ENCODE data around the gene GALNTL6. TPM values are rescaled to one million over a fixed set of nuclear protein-coding genes. Genes with fewer than 3 reads are reported as not detected.

The GALNTL6 gene
- total RNA-seq, 4 donors from 2014 or later, result 0.82 to 0.95 TPM; not detected in 2

DNA sequence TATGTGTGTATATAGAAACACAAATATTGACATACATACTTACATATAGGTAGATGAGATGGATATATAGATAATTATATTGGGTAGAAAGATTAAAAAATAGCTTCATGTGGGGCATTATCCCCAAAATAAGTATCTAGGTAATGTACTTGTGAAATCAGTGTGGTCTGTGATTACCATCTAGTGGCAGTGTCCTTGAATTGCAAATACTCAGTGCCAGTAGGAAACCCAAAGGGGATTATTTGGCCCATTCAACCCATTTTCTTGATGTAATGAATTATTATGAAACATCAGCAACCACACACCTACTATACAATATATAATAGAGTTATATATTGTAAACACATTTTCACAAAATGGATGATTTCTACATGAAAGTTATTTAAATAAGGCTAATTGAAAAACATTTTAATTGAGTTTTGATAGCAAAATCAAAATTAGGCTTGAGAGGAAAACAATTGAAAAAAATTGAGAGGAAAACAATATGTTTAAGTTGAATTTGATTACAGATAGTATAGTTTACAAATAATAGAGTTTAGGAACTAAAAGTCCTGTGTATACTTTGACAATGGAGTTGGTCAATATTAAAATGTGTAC, 389.4 kb downstream of the GALNTL6 start:
- no peaks in the 10 kb centered on the region for H3K27me3 ChIP-seq
- no peak overlapping the region for H3K4me3 ChIP-seq
- TF ChIP-seq POLR2A (IDR thresholded peaks at IDR 0.05), result no peak
- TF ChIP-seq, protein P1, sequence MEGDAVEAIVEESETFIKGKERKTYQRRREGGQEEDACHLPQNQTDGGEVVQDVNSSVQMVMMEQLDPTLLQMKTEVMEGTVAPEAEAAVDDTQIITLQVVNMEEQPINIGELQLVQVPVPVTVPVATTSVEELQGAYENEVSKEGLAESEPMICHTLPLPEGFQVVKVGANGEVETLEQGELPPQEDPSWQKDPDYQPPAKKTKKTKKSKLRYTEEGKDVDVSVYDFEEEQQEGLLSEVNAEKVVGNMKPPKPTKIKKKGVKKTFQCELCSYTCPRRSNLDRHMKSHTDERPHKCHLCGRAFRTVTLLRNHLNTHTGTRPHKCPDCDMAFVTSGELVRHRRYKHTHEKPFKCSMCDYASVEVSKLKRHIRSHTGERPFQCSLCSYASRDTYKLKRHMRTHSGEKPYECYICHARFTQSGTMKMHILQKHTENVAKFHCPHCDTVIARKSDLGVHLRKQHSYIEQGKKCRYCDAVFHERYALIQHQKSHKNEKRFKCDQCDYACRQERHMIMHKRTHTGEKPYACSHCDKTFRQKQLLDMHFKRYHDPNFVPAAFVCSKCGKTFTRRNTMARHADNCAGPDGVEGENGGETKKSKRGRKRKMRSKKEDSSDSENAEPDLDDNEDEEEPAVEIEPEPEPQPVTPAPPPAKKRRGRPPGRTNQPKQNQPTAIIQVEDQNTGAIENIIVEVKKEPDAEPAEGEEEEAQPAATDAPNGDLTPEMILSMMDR (IDR thresholded peaks at IDR 0.05), result peak in 4 of 5 experiments; percentile 18 to 41 (median 23)
- H3K27ac ChIP-seq, result no peak overlapping the region
- DNase-seq, result no peak
- H3K36me3 ChIP-seq, result no peaks in the 10 kb centered on the region
- H3K9me3 ChIP-seq, result no peaks in the 10 kb centered on the region
- no peaks in the 10 kb centered on the region for H3K4me1 ChIP-seq
- intact Hi-C loops (cut with DNase I; ENCODE audit: low total_unique reads) (no loop called here), in situ Hi-C loops (cut with MboI; ENCODE audit: low pct_ligation_motif_present in 1 of 4, low pct_unique_long_range_greater_than_20kb in 1 of 4, low sequenced_read_pairs in 3 of 4) (no loop called here)

DNA sequence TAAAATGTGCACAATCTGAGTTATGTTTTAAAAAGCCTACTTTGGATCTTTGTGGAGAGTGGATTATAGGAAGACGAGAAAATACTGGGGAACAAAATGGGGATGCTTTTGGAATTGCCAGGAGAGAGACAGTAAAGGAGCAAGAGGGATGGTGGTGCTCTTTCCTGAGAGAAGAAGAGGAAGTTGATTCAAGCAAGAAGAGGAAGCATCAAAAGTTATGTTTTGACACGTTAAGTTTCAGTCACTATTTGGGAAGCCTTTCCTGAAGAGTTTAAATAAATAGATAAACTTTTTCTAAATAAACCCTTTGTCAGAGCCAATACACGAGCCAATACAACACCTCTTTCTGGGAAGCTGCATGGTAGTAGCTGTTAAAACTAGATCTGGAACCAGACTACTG, 394.1 kb downstream of the GALNTL6 start:
- H3K9me3 ChIP-seq, result no peaks in the 10 kb centered on the region
- H3K36me3 ChIP-seq, result no peaks in the 10 kb centered on the region
- WGBS, 2 donors (ENCODE audit: low coverage in 1 of 2), result 38 to 40% methylated on average over 3 of the region's 3 CpGs
- intact Hi-C loops (cut with DNase I; ENCODE audit: low total_unique reads), result no loop called here
- in situ Hi-C loops (cut with MboI; ENCODE audit: low pct_ligation_motif_present in 1 of 4, low pct_unique_long_range_greater_than_20kb in 1 of 4, low sequenced_read_pairs in 3 of 4), result no loop called here
- DNase-seq, result no peak
- no peaks in the 10 kb centered on the region for H3K4me1 ChIP-seq
- H3K27me3 ChIP-seq, result no peaks in the 10 kb centered on the region
- H3K4me3 ChIP-seq, result no peak overlapping the region
- no peak for TF ChIP-seq POLR2A (IDR thresholded peaks at IDR 0.05)
- TF ChIP-seq, protein P1 (IDR thresholded peaks at IDR 0.05), result no peak
- TF ChIP-seq EP300 (IDR thresholded peaks at IDR 0.05; ENCODE audit: low read depth), result no peak
- no peak for TF ChIP-seq POLR2AphosphoS5 (IDR thresholded peaks at IDR 0.05)
- H3K27ac ChIP-seq, result no peak overlapping the region

DNA sequence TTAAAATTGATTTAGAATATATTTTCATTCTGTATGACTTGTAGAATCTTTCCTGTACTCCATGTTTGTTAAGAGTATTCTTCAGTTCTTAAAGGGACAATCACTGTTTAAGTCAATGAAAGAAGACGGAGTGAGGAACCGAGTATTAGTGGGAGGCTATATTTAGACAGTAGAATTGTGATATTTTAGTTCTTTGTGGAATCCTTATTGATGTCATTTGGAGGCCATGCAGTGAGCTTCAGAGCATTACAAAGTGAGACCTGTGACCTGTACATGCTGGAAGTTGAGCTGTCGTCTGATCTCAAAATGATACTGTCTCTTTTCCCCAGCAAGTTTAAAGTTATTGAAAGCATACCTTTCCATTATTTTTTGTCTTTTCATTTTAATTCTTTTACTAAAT, 394.7 kb downstream of the GALNTL6 start:
- in situ Hi-C loops (cut with MboI; ENCODE audit: low pct_ligation_motif_present in 1 of 4, low pct_unique_long_range_greater_than_20kb in 1 of 4, low sequenced_read_pairs in 3 of 4) (no loop called here), intact Hi-C loops (cut with DNase I; ENCODE audit: low total_unique reads) (no loop called here)
- no peak for DNase-seq
- no peaks in the 10 kb centered on the region for H3K4me1 ChIP-seq
- no peaks in the 10 kb centered on the region for H3K27me3 ChIP-seq
- TF ChIP-seq POLR2AphosphoS5 (IDR thresholded peaks at IDR 0.05) (no peak), EP300 (IDR thresholded peaks at IDR 0.05; ENCODE audit: low read depth) (no peak)
- TF ChIP-seq, protein P1 (IDR thresholded peaks at IDR 0.05), result no peak
- H3K36me3 ChIP-seq, result no peaks in the 10 kb centered on the region
- no peaks in the 10 kb centered on the region for H3K9me3 ChIP-seq
- WGBS, 2 donors (ENCODE audit: low coverage in 1 of 2), result 48 to 54% methylated on average over 3 of the region's 3 CpGs
- no peak overlapping the region for H3K27ac ChIP-seq
- no peak overlapping the region for H3K4me3 ChIP-seq

DNA sequence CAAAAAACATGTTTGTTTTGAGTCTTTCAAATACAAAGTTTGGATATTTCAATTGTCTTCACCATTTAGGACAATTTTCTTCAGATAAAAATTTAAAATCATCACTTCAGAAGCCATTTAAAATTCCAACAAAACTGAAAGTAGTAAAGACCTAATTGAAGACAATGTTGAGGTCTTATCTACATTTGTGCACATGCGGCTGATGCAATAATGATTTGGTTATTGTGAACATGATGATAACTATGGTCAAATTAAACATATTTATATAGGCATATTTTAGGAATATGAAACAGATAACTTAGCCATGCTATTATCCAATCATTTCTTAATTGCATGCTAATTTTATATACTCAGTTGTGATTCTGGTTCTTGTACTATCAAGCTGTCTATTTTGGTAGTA, 407.5 kb downstream of the GALNTL6 start:
- Histone ChIP-seq H3K4me1 (no peaks in the 10 kb centered on the region), H3K9me3 (no peaks in the 10 kb centered on the region), H3K36me3 (no peaks in the 10 kb centered on the region), H3K27ac (no peak overlapping the region), H3K27me3 (no peaks in the 10 kb centered on the region), H3K4me3 (no peak overlapping the region)
- in situ Hi-C loops (cut with MboI; ENCODE audit: low pct_ligation_motif_present in 1 of 4, low pct_unique_long_range_greater_than_20kb in 1 of 4, low sequenced_read_pairs in 3 of 4) (no loop called here), intact Hi-C loops (cut with DNase I; ENCODE audit: low total_unique reads) (no loop called here)
- DNase-seq, result no peak
- WGBS, 2 donors (ENCODE audit: low coverage in 1 of 2), result 0% methylated on average over 1 of the region's 1 CpG
- TF ChIP-seq POLR2A (IDR thresholded peaks at IDR 0.05) (no peak), POLR2AphosphoS5 (IDR thresholded peaks at IDR 0.05) (no peak), EP300 (IDR thresholded peaks at IDR 0.05; ENCODE audit: low read depth) (no peak)
- TF ChIP-seq, protein P1 (IDR thresholded peaks at IDR 0.05), result no peak
